H54 (cell line): ENCODE results near the gene AK3.
"Not testable (repeated sequence)": the region's sequence is repeated elsewhere in the genome, so short reads cannot be mapped to it uniquely, and the experiment has no call there.

Experiments used
- DNase-seq: peaks from one replicate; pipeline ENCODE4 v3.0.0; 2011; ENCODE audit warnings: low spot score, mixed read lengths; ENCODE audit not compliant: insufficient read length
- FAIRE-seq: peaks from 3 replicates; lab custom pipeline; 2011; peaks lifted over from hg19 to GRCh38; lab: Jason Lieb, UNC
- POLR2A ChIP-seq: IDR thresholded peaks from 2 replicates; pipeline ENCODE4 v1.6.1; 2011; ENCODE audit warnings: low read depth, mild to moderate bottlenecking, low read length

Gene AK3

GRCh38 chr9:4762886-4763541, 22.0 kb upstream of the AK3 start:
- TF ChIP-seq POLR2A = no peak
- DNase-seq = no peak
- no peak for FAIRE-seq

DNA sequence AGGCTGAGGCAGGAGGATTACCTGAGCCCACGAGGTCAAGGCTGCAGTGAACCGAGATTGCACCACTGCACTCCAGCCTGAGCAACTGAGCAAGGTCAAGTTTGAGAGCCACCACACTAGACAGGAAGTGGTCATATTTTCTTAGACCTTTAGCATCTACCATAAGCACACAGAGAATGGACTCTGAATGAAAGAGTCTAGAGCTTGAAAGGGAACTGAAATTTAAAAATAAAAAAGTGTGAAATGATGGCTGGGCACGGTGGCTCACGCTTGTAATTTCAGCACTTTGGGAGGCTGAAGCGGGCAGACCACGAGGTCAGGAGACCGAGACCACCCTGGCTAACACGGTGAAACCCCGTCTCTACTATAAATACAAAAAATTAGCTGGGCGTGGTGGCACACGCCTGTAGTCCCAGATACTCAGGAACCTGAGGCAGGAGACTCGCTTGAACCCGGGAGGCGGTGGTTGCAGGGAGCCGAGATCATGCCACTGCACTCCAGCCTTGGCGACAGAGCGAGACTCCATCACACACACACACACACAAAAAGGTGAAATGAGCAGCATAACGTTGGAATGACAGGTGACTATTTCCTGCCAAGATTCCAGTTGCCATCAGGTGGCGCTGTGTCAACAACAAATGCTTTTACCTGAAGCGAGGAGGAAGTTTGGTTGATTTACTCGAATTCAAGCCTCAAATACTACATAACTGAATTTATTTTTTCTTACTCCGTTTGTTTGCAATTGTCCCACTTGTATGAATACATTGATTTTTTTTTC, 21.3 kb upstream of the AK3 start:
- TF ChIP-seq POLR2A = no peak

GRCh38 chr9:4760122-4760521, 19.1 kb upstream of the AK3 start:
- FAIRE-seq (no peak), DNase-seq (no peak)
- TF ChIP-seq POLR2A = no peak

More for the DNA sequence above, 21.3 kb upstream of the AK3 start:
- FAIRE-seq (peak; percentile 98), DNase-seq (no peak)

- TF ChIP-seq POLR2A = no peak
- FAIRE-seq (no peak), DNase-seq (no peak)
These were observed 15.4 kb upstream of the AK3 start for GRCh38 chr9:4756420-4756819.

DNA sequence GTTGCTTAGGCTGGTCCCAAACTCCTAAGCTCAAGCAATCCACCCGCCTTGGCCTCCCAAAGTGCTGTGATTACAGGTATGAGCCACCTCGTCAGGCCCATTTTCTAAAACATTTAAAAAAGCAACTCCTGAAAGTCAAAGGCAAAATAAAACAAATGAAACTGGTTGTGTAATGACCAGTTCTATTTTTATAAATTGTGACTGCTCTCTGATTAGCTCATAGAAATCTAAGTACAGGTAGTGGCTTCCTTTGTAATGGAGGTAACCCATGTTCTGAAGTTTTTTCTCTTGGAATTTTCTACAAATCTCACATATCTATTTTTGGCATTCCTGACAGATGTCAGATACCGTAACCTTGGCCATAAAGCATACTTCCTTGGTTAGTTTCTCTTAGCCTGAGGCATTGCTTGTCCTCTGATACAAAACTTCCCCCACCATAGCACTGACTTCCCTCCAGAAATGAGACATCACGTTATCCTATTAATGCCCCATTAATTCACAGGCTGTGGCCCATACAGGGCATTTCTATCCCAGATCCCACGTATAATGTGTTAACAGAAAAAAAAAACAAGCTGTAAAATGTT, 14.1 kb upstream of the AK3 start:
- DNase-seq (no peak), FAIRE-seq (no peak)
- TF ChIP-seq POLR2A = no peak

DNA sequence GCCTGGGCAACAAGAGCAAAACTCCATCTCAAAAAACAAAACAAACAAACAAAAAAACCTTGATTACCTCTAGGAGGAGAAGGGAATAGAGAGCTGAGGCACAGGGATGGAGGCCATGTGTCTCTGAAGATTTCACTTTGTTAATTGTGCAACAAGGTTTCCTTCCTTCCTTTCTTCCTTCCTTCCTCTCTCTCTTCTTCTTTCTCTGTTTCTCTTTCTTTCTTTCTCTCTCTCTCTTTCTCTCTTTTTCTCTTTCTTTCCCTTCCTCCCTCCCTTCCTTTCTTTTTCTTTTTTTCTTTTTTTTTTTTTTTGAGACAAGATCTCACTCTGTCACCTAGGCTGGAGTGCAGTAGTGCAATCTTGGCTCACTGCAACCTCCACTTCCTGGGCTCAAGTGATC, 13.5 kb upstream of the AK3 start:
- not testable (repeated sequence) for DNase-seq, FAIRE-seq

- FAIRE-seq = peak; percentile 80
- no peak for TF ChIP-seq POLR2A
- no peak for DNase-seq
These were observed 9.1 kb upstream of the AK3 start for GRCh38 chr9:4750023-4750673.

DNA sequence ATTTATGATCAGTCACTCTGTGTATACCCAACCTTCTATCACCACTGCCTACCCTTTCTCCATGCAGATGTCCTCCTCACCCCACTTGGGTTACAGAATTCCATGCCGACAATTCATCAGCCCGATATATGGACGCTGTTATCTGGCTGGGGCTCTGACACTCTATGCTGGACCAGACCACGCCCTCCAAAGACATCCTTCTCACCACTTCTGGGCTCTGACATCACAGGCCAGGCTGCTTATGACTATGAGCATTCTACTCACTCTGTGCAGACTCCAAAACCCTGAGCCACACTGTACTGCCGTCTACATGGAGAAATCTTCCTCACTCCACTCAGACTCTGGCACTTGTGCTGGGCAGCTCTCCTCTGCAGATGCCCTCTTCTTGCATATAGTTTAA, 7.6 kb upstream of the AK3 start:
- DNase-seq = no peak
- FAIRE-seq = no peak
- no peak for TF ChIP-seq POLR2A

DNA sequence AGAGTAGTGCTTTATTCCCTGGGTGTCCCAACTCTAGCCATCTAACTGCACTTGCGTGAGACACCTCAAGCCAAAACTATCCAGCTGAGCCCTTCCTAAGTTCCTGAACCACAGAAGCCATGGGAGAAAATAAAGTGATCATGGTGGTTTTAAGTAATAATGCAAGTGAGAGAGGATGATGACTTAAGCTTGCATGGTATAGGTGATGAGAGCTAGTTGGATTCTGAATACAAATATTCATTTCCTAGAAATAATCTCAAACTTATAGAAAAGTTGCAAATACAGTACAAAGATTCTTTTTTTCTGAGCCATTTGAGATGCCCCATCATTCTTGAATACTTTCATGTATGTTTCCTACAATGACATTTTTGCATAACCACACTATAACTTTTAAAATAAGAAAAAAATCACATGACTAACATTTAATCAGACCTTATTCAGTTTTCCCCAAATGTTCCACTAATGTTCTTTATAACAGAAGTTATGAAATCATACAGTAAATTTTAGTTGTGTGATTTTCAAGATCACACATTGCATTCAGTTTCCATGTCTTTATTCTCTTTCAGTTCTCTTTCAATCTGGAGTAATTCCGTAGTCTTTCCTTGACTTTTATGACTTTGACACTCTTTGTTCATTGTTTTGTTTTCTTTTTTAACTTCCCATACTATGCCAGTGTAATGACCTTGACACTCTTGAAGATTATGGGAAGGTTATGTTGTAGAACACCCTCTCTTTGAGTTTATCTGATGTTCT, 5.5 kb upstream of the AK3 start:
- FAIRE-seq = peak; percentile 11
- no peak for DNase-seq
- TF ChIP-seq POLR2A = no peak

DNA sequence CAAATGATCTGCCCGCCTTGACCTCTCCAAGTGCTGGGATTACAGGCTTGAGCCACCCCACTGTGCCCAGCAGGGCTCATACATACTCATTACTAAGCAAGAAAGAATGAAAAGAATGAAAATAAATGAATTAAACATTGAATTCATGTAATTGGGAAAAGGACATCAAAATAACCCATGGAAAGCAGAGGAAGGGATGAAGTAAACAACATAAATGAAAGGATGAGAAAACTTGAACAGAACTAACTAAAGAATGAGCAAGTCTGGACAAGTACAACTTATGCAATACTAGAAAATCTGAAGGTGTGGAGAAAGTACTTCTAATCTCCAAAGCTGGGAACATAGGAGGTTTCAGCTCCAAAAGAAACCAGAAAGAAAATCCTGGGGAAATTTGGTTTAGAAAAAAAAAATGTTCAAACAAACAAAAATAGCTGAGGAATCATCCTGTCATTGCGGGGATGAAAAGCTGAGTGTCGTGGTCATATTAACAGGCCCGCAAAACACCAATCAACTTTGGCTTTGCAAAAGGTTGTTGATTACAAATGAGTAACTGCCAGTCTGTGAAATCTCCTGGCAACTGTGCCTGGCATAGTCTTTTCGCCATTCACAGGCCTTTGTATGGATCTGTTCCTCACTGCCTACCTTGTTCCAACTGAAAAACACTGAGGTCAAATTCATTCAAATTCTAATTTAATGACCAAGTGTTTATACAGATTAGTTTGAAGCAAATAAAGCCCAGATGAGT, 2.3 kb upstream of the AK3 start:
- no peak for TF ChIP-seq POLR2A
- FAIRE-seq (peak; percentile 71), DNase-seq (no peak)

DNA sequence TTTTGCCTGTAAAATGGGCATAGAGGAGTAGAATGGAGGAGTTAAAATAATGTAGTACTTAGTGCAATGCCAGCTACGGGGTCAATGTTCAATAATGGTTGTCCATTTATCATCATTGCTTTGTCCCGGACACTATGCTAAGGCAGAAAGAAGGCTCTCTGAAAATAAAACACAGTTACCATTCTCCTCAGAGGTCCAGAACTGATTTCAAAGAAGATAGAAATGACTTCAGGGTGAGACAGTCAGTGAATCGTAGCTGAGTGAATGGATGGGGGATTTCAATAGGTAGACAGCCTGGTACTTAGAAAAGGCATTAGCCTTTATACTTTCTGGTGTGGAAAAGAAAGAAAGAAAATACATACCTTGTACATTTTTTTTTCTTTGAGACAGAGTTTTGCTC, 1.2 kb upstream of the AK3 start:
- FAIRE-seq (peak; percentile 94), DNase-seq (no peak)
- no peak for TF ChIP-seq POLR2A

GRCh38 chr9:4741365-4742089, 525 bp upstream of the AK3 start:
- DNase-seq (no peak), FAIRE-seq (no peak)
- no peak for TF ChIP-seq POLR2A
